ENCODE measurements around the gene RRAS2. TPM values are rescaled to one million over a fixed set of nuclear protein-coding genes. Genes with fewer than 3 reads are reported as not detected.

The RRAS2 gene
- total RNA-seq, 1 experiment from 2014 or later, result 42.2 TPM

- CTCF ChIA-PET, result no interaction called here
- peak in 1 of 2 experiments; percentile 83 for DNase-seq
- Histone ChIP-seq H3K36me3 (ENCODE audit: low read depth) (no peaks in the 10 kb centered on the region), H3K9me3 (ENCODE audit: insufficient read depth, low read depth) (no peaks in the 10 kb centered on the region), H3K9me2 (ENCODE audit: insufficient read depth) (no peaks in the 10 kb centered on the region), H3F3A (ENCODE audit: insufficient read depth, low read depth) (no peaks in the 10 kb centered on the region; the same call in 1 of the 2 replicates), H4K20me1 (ENCODE audit: insufficient read depth) (no peaks in the 10 kb centered on the region), H2AFZ (no peak overlapping the region), H3K4me2 (peak overlapping the region; percentile 30; the same call in 1 of the 2 replicates), H3K27ac (peak overlapping the region; percentile 65), H3K27me3 (ENCODE audit: insufficient read depth, low read depth) (no peaks in the 10 kb centered on the region), H3K4me3 (no peak overlapping the region), H3K79me2 (ENCODE audit: low read depth) (no peaks in the 10 kb centered on the region), H3K4me1 (replicated peaks; ENCODE audit: insufficient read depth) (peaks cover 19% of the 10 kb centered on the region)
- no peak for TF ChIP-seq CTCF (conservative IDR thresholded peaks at IDR 0.05)
- no peak for TF ChIP-seq EZH2 (IDR thresholded peaks at IDR 0.05; ENCODE audit: low read depth)
- intact Hi-C loops (cut with micrococcal nuclease; ENCODE audit: unreplicated experiment), result no loop called here
- POLR2A ChIA-PET (ENCODE audit: unreplicated experiment), result no interaction called here
- BruUV-seq (replicated peaks), result no TSS peak
Measured at GRCh38 chr11:14258221-14258935, 100.6 kb downstream of the RRAS2 start.

- DNase-seq, result no peak
- no peaks in the 10 kb centered on the region for H3K36me3 ChIP-seq (ENCODE audit: low read depth)
- POLR2A ChIA-PET (ENCODE audit: unreplicated experiment), result interaction anchor here (0.7 kb wide), 1 partner anchor 358 kb away, joined by 3 read pairs; no protein-coding TSS in a partner anchor
- no peaks in the 10 kb centered on the region for H3K27me3 ChIP-seq (ENCODE audit: insufficient read depth, low read depth)
- H3F3A ChIP-seq (ENCODE audit: insufficient read depth, low read depth), result no peaks in the 10 kb centered on the region; the same call in 1 of the 2 replicates
- no peak overlapping the region for H2AFZ ChIP-seq
- no peak overlapping the region for H3K4me3 ChIP-seq
- no TSS peak for BruUV-seq (replicated peaks)
- no peaks in the 10 kb centered on the region for H4K20me1 ChIP-seq (ENCODE audit: insufficient read depth)
- no peak overlapping the region for H3K4me2 ChIP-seq
- H3K79me2 ChIP-seq (ENCODE audit: low read depth), result no peaks in the 10 kb centered on the region
- intact Hi-C loops (cut with micrococcal nuclease; ENCODE audit: unreplicated experiment), result no loop called here
- peaks cover 19% of the 10 kb centered on the region for H3K4me1 ChIP-seq (replicated peaks; ENCODE audit: insufficient read depth)
- no peak overlapping the region for H3K27ac ChIP-seq
- no peaks in the 10 kb centered on the region for H3K9me2 ChIP-seq (ENCODE audit: insufficient read depth)
- H3K9me3 ChIP-seq (ENCODE audit: insufficient read depth, low read depth), result no peaks in the 10 kb centered on the region
- no peak for TF ChIP-seq CTCF (conservative IDR thresholded peaks at IDR 0.05)
- no peak for TF ChIP-seq EZH2 (IDR thresholded peaks at IDR 0.05; ENCODE audit: low read depth)
- CTCF ChIA-PET, result no interaction called here
Measured at GRCh38 chr11:14255238-14255534, 103.8 kb downstream of the RRAS2 start.

- H3K9me3 ChIP-seq (ENCODE audit: insufficient read depth, low read depth), result no peaks in the 10 kb centered on the region
- intact Hi-C loops (cut with micrococcal nuclease; ENCODE audit: unreplicated experiment), result no loop called here
- H3K4me1 ChIP-seq (replicated peaks; ENCODE audit: insufficient read depth), result peaks cover 19% of the 10 kb centered on the region
- H3K36me3 ChIP-seq (ENCODE audit: low read depth), result no peaks in the 10 kb centered on the region
- no peak overlapping the region for H2AFZ ChIP-seq
- DNase-seq, result peak; percentile 31 to 62
- H3K4me2 ChIP-seq, result no peak overlapping the region
- H3K27ac ChIP-seq, result no peak overlapping the region
- ChIA-PET CTCF (no interaction called here), POLR2A (ENCODE audit: unreplicated experiment) (interaction anchor here (0.7 kb wide), 1 partner anchor 357 kb away, joined by 3 read pairs; no protein-coding TSS in a partner anchor)
- no peak for TF ChIP-seq EZH2 (IDR thresholded peaks at IDR 0.05; ENCODE audit: low read depth)
- no peak for TF ChIP-seq CTCF (conservative IDR thresholded peaks at IDR 0.05)
- H3K4me3 ChIP-seq, result no peak overlapping the region
- no TSS peak for BruUV-seq (replicated peaks)
- H3K27me3 ChIP-seq (ENCODE audit: insufficient read depth, low read depth), result no peaks in the 10 kb centered on the region
- no peaks in the 10 kb centered on the region for H4K20me1 ChIP-seq (ENCODE audit: insufficient read depth)
- H3K9me2 ChIP-seq (ENCODE audit: insufficient read depth), result no peaks in the 10 kb centered on the region
- no peaks in the 10 kb centered on the region for H3K79me2 ChIP-seq (ENCODE audit: low read depth)
- H3F3A ChIP-seq (ENCODE audit: insufficient read depth, low read depth), result no peaks in the 10 kb centered on the region; the same call in 1 of the 2 replicates
Measured at GRCh38 chr11:14254533-14255237, 104.3 kb downstream of the RRAS2 start.
